ENCODE data around the gene USP35.

DNA sequence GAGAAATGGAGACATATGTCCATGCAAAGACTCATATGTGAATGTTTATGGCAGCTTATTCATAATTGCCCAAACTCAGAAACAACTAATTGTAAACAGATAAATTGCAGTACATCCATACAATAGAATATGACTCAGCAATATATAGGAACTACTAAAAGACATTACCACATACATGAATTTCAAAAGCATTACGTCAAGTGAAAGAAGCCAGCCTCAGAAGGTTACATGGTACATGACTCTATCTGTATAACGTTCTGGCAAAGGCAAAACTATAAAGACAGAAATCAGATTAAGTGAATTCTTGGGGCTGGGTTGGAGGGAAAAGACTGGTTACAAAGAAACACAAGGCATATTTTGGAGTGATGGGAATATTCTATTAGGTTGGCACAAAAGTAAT is 7.5 kb upstream of the USP35 start:
- no peak for TF ChIP-seq CTCF (IDR thresholded peaks at IDR 0.05)
- TF ChIP-seq POLR2AphosphoS5 (IDR thresholded peaks at IDR 0.05) = no peak
